ENCODE results near the gene MACROD2. TPM values are rescaled to one million over a fixed set of nuclear protein-coding genes. Genes with fewer than 3 reads are reported as not detected.

MACROD2 gene
- total and polyA plus RNA-seq, 2 experiments from 2014 or later, result 2.8 to 4.3 TPM

DNA sequence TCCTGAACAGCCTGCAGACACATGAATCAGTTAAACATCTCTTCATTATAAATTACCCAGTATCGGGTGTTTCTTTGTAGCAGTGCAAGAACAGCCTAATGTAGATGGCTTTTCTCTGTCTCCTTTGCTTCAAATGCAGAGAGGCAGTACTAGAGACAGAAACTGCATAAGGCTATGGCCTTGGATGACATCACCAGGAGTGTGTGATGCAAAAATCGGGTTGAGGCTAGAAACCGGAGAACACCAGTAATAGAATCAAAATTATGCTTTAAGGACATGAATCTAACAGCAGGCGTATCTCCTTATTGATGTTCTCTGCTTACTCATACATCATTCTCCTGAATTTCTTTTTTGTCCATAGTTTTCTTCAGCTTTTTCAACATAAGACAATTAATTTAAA lies 391.4 kb downstream of the MACROD2 start:
- Histone ChIP-seq H3K36me3 (ENCODE audit: insufficient read depth) (no peaks in the 10 kb centered on the region), H3K27ac (ENCODE audit: low read depth) (no peak overlapping the region), H3F3A (replicated peaks; ENCODE audit: low read depth) (no peaks in the 10 kb centered on the region), H4K20me1 (replicated peaks; ENCODE audit: insufficient read depth) (no peaks in the 10 kb centered on the region), H2AFZ (no peak overlapping the region), H3K9me2 (ENCODE audit: insufficient read depth) (no peaks in the 10 kb centered on the region), H3K79me2 (replicated peaks; ENCODE audit: insufficient read depth) (no peaks in the 10 kb centered on the region), H3K4me2 (no peak overlapping the region), H3K4me3 (no peak overlapping the region), H3K27me3 (ENCODE audit: insufficient read depth) (no peaks in the 10 kb centered on the region), H3K4me1 (ENCODE audit: insufficient read depth) (no peaks in the 10 kb centered on the region)
- TF ChIP-seq, protein P1, sequence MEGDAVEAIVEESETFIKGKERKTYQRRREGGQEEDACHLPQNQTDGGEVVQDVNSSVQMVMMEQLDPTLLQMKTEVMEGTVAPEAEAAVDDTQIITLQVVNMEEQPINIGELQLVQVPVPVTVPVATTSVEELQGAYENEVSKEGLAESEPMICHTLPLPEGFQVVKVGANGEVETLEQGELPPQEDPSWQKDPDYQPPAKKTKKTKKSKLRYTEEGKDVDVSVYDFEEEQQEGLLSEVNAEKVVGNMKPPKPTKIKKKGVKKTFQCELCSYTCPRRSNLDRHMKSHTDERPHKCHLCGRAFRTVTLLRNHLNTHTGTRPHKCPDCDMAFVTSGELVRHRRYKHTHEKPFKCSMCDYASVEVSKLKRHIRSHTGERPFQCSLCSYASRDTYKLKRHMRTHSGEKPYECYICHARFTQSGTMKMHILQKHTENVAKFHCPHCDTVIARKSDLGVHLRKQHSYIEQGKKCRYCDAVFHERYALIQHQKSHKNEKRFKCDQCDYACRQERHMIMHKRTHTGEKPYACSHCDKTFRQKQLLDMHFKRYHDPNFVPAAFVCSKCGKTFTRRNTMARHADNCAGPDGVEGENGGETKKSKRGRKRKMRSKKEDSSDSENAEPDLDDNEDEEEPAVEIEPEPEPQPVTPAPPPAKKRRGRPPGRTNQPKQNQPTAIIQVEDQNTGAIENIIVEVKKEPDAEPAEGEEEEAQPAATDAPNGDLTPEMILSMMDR (conservative IDR thresholded peaks at IDR 0.05; ENCODE audit: low read depth in 2 of 2), result no peak
- no peak for TF ChIP-seq CREB1 (CRISPR knock-in tag; IDR thresholded peaks at IDR 0.05; ENCODE audit: low read depth)
- TF ChIP-seq NANOG (IDR thresholded peaks at IDR 0.05; ENCODE audit: borderline replicate concordance), result no peak
- Mint-ChIP-seq H3K27ac (0 out of 2 replicates have a peak overlapping the region, but pooled peaks have one; percentile 27), H3K9me3 (peaks cover 3% of the 10 kb centered on the region; the same call in 1 of the 3 replicates), H3K4me3 (no peak overlapping the region), H3K4me1 (peaks cover 14% of the 10 kb centered on the region; the same call in 2 of the 3 replicates), H3K27me3 (ENCODE audit: insufficient read depth, low read depth, poor library complexity) (no peaks in the 10 kb centered on the region), H3K36me3 (ENCODE audit: low read depth) (no peaks in the 10 kb centered on the region)
- ATAC-seq, result no peak
- DNase-seq (ENCODE audit: low spot score), result no peak

DNA sequence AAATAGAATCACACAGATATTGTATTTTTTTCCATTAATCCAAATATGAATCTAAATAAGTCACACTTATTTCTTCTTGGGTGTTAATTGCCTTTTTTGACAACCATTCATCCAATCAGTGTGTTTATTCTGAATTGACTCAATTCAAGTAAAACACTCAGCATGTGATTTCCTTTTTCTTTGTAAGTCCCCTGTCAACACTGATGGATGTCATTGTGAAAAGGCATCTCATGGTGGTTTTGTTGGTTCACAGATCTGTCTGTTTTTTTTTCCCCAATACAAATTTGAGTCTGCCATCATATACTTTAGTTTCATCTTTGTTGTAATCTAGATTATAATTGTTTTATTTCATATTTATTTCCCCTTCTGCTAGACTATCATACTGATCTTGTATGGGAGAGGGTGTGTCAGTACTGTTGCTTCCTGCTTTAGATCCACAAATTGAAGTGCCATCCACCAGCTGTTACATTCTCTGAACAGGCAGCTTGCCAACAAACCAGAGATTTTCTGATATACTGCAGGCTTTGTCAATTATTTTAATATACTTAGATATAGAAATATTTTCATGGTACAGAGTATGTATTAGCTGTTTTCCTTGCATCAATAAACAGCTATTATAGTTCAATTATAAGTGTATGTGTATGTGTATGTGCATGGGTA lies 406.3 kb downstream of the MACROD2 start:
- Histone ChIP-seq H3K36me3 (ENCODE audit: insufficient read depth) (no peaks in the 10 kb centered on the region), H3K27me3 (ENCODE audit: insufficient read depth) (peaks cover 23% of the 10 kb centered on the region), H4K20me1 (replicated peaks; ENCODE audit: insufficient read depth) (no peaks in the 10 kb centered on the region), H3K27ac (ENCODE audit: low read depth) (no peak overlapping the region), H3K4me3 (no peak overlapping the region), H3K4me1 (ENCODE audit: insufficient read depth) (peaks cover 9% of the 10 kb centered on the region; the same call in 1 of the 2 replicates), H3K9me2 (ENCODE audit: insufficient read depth) (peaks cover 2% of the 10 kb centered on the region; the same call in 1 of the 2 replicates), H3K4me2 (no peak overlapping the region; the same call in 1 of the 2 replicates), H3F3A (replicated peaks; ENCODE audit: low read depth) (no peaks in the 10 kb centered on the region), H3K79me2 (replicated peaks; ENCODE audit: insufficient read depth) (no peaks in the 10 kb centered on the region), H2AFZ (no peak overlapping the region)
- peaks cover 18% of the 10 kb centered on the region for H3K27me3 Mint-ChIP-seq (ENCODE audit: insufficient read depth, low read depth, poor library complexity)
- peak; percentile 12 for DNase-seq (ENCODE audit: low spot score)
- H3K4me1 Mint-ChIP-seq, result peaks cover 15% of the 10 kb centered on the region; the same call in 2 of the 3 replicates
- H3K4me3 Mint-ChIP-seq, result no peak overlapping the region
- no peaks in the 10 kb centered on the region for H3K36me3 Mint-ChIP-seq (ENCODE audit: low read depth)
- no peaks in the 10 kb centered on the region; the same call in 2 of the 3 replicates for H3K9me3 Mint-ChIP-seq
- no peak for ATAC-seq
- no peak overlapping the region for H3K27ac Mint-ChIP-seq
- TF ChIP-seq, protein P2, sequence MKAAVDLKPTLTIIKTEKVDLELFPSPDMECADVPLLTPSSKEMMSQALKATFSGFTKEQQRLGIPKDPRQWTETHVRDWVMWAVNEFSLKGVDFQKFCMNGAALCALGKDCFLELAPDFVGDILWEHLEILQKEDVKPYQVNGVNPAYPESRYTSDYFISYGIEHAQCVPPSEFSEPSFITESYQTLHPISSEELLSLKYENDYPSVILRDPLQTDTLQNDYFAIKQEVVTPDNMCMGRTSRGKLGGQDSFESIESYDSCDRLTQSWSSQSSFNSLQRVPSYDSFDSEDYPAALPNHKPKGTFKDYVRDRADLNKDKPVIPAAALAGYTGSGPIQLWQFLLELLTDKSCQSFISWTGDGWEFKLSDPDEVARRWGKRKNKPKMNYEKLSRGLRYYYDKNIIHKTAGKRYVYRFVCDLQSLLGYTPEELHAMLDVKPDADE (IDR thresholded peaks at IDR 0.05), result no peak
- TF ChIP-seq REST (IDR thresholded peaks at IDR 0.05; ENCODE audit: unreplicated experiment), result no peak
- no peak for TF ChIP-seq EZH2phosphoT487 (IDR thresholded peaks at IDR 0.05; ENCODE audit: unreplicated experiment)
- TF ChIP-seq ZNF331 (CRISPR knock-in tag; IDR thresholded peaks at IDR 0.05; ENCODE audit: low read depth), result no peak
- no peak for TF ChIP-seq CREB1 (CRISPR knock-in tag; IDR thresholded peaks at IDR 0.05; ENCODE audit: low read depth)
- TF ChIP-seq EZH2 (IDR thresholded peaks at IDR 0.05; ENCODE audit: low read depth, unreplicated experiment), result no peak
- no peak for TF ChIP-seq JUNB (IDR thresholded peaks at IDR 0.05; ENCODE audit: unreplicated experiment)

Data from GM23338 (cell line).